DLD1 (cell line): ENCODE results near the gene FOLR3.
"Not testable (repeated sequence)": the region's sequence is repeated elsewhere in the genome, so short reads cannot be mapped to it uniquely, and the experiment has no call there.

ENCODE experiments used
- in situ Hi-C: cut with HindIII; loops from 2 replicates; pipeline ENCODE4 v1.10.0; 2017; ENCODE audit warnings: low sequenced_read_pairs

The FOLR3 gene

DNA sequence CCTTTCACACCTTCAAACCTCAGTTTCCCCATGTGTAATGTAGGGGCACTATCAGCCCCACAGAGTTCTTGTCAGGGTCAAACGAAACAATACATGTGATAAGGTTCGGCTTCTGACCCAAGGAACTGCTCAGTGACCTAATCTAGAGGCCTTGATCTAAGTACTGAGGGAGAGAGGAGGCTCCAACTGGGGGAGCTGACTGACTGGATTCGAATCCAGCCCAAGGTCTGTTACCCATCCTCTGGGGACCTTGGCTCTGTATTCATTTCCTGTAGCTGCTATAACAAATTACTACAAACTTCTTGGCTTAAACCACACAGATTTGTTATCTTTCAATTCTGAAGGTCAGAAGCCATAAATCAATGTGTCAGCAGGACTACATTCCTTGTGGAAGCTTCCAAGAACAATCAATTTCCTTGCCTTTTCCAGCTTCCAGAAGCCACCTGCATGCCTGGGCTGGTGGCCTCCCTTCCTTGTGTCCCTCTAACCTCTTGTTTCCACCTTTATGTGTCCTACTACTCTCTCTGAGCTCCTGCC lies 12.3 kb upstream of the FOLR3 start:
- in situ Hi-C loops: no loop called here

DNA sequence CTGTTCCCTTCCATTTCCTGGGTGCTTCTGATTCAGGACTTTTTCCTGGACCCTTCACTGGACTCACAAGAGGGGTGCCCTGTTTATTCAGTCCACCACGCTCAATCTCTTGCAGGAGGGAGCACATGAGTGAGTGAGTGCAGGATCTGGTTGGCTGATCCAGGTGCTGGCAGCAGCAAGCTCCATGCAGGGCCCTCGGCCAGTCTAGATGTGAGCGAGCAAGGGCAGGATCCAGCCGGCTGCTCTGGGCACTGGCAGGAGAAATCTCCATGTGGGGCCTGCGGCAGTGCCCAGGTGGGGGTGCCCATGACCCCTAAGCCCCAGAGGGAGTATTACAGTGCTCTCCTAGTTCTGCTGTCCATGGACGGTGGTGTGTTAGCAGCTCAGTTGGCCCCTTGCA lies 11.5 kb upstream of the FOLR3 start:
- in situ Hi-C loops: no loop called here

DNA sequence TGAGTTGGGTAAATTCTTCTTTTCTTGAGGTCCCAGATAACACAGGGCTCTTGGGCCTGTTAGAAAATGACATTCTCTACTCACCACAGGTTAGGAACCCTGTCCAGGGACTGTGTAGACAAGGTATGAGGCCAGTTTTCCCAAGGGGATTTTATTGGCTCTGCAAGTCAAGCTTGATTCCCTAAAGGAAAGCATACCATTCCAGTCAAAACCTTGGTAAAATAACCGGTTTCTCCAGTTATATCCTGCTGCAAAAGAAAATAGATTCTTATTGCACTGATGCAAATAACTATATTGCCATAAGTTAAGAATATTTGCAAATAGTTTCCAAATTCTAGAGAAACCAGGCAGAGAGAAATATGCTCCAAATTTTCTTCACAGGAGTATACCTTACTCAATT lies 9.6 kb upstream of the FOLR3 start:
- in situ Hi-C loops: no loop called here

DNA sequence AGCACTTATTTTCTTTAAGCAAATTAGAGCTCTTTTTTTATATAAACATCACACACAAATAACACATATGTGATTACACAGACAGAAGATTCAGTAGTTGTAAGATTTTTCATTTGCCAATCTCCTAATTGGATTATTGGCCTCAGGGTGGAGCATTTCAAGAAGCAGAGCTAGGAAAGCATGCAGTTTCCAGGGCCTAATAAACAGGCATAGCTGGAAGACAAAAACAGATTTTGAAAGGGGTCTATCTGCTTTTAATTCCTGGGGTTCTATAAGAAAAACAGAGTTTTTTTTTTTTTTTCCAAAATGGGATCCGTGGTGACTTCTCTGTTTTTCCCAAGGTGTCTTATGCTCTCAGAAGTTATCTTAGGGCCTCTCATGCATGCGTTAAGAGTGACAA lies 7.6 kb upstream of the FOLR3 start:
- in situ Hi-C loops: no loop called here

DNA sequence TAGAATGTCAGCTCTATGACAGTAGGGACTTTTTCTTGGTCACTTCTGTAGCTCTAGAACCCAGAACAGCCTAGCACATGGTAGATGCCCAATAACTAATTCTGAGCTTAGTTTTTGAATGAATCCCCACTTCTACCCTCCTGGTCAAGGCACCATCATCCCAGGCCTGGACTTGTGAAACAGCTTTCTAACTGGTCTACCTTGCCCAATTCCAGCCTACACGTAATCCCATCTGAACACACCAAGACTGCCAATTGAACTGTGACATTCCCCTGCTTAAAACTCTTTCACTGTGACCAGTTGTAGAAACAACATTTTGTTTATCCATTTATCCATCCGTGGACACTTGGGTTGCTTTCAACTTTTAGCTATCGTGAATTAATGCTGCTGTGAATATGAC lies 6.1 kb upstream of the FOLR3 start:
- in situ Hi-C loops: no loop called here

DNA sequence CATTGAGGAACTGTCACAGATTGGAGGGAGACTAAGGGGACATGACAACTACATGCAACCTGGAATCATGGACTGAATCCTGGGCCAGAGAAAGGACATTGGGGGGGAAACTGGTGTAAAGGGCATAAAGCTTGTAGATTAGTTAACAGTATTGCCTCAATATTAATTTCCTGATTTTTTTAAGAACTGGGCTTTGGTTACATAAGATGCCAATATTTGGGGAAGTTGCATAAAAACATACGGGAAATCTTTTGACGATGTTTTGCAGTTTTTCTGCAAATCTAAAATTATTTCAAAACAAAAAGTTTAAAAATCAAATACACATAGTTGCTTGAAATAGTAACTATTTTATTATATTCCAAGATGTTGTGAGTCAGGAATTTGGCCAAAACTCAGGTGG lies 2.9 kb upstream of the FOLR3 start:
- in situ Hi-C loops: no loop called here

DNA sequence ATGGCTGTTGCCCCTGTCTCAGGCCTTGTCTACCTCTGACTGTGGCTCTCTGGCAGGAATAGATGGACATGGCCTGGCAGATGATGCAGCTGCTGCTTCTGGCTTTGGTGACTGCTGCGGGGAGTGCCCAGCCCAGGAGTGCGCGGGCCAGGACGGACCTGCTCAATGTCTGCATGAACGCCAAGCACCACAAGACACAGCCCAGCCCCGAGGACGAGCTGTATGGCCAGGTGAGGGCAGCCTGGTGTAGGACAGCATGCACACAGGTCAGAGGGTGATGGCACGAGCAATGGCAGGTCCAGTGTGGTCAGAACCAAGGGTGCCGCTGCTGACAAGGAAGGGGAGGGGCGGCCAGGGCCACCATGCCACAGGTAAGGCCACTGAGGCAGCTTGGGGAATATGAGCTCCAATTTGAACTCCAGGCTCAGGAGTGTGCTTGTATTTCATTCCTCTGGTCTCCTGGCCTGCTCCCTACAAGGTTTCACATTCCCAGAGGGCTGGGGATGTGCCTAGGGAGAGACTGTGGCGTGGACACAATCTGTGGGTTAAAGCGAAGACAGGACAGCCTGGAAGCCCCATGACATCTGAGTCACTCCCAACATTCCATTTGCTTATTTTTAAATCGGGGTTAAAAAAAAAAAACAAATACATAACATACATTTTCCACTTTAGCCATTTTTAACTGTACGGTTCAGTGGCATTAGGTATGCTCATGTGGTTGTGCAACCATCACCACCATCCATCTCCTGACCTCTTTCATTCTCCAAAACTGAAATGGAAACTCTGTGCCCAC lies 562 bp downstream of the FOLR3 start:
- in situ Hi-C loops: no loop called here

DNA sequence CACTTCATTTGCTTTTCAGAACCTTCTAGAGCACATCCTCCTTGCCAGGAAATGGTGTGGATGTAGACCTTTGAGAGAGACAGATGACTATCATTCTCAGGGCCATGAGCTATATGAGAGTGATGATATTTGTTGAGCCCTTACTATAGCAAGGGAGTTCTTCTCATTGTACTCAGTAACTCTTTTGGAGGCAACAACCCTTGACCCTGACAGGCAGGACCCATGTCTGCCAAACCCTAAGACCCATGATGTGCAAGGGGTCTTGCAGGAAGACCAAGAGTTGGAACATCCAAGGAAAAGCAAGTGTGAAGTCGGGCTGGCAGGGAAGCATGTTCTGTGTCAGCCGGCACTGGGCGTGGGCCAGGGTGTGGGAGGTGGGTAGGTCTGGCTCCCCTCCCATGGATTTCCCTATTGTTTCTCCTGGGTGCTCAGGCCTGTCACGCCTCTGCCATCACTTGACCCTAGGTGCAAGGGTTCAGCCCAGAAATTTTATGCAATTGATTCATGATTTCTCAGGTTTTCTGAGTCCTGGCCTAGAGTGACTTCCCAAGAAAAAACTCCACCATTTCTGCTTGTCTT lies 1.2 kb downstream of the FOLR3 start:
- in situ Hi-C loops: no loop called here

DNA sequence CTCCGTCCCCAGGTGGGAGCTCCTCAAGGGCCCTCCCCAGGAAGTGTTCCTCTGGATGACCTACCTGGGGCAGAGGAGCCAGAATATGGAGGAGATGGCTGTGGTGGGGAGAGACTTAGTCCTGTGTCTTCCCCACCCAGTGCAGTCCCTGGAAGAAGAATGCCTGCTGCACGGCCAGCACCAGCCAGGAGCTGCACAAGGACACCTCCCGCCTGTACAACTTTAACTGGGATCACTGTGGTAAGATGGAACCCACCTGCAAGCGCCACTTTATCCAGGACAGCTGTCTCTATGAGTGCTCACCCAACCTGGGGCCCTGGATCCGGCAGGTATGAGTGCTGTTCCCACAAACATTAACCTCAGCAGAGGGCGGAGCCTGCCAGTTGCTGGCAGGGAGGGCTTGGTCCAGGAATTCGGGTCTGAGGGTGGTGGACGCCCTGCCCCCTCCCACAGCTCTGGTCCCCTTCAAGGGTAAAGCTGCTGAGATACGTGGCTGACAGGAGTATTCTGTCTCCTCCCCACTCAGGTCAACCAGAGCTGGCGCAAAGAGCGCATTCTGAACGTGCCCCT lies 3.4 kb downstream of the FOLR3 start:
- in situ Hi-C loops: no loop called here

DNA sequence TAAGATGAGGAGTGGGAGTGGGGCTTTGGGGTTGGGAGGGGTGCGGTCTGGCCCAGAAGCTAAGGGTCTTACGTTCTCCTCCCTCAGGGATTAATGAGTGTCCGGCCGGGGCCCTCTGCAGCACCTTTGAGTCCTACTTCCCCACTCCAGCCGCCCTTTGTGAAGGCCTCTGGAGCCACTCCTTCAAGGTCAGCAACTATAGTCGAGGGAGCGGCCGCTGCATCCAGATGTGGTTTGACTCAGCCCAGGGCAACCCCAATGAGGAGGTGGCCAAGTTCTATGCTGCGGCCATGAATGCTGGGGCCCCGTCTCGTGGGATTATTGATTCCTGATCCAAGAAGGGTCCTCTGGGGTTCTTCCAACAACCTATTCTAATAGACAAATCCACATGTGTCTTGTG lies 4.0 kb downstream of the FOLR3 start:
- in situ Hi-C loops: no loop called here

DNA sequence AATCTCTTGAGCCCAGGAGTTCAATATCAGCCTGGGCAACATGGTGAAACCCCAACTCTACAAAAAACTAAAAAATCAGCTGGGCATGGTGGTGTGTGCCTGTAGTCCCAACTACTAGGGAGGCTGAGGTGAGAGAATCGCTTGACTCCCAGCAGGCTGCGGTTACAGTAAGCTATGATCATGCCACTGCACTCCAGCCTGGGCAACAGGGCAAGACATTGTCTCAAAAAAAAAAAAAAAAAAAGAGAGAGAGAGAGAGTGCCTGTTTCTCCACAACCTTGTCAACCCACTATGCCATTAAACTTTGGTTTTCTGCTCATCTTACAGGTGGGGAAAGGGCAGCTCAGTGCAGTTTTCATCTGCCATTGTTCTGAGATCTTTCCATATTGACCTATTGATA lies 5.1 kb downstream of the FOLR3 start:
- in situ Hi-C loops: no loop called here

DNA sequence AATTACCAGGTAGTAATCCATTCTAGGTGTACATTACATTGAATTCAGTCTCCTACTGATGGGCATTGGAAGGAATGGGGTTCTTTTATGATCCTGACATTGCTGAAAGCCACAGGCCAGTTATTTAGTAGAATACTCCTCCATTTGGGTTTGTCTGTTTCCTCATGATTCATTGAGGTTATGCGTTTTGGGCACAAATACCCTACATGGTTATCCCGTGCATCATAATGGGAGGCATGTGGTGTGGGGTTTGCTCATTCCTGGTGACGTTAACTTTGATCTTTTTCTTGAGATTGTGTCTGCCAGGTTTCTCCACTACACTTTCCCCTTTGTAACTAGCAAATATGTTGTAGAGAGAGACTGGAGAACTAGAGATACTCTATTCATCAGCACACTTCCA lies 5.5 kb downstream of the FOLR3 start:
- in situ Hi-C loops: no loop called here

DNA sequence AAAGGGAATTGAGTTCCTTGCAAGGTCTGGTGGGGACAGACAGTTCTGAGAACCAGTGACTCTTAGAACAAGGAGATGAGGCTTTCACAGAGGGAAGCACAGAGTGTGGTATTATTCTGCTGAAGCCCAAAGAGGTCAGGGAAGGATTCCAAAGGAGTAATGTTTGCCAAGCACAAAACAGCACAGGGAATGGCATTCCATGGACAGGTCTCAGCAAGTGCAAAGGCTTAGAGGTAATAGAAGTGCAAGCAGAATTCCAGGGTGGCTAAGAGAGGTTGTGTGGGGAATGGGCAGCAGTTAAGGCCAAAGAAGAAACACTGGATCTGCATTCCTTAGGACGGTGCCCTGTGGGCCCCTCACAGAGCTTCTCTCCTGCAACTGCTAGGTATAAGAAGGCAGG lies 6.6 kb downstream of the FOLR3 start:
- in situ Hi-C loops: not testable (repeated sequence)

DNA sequence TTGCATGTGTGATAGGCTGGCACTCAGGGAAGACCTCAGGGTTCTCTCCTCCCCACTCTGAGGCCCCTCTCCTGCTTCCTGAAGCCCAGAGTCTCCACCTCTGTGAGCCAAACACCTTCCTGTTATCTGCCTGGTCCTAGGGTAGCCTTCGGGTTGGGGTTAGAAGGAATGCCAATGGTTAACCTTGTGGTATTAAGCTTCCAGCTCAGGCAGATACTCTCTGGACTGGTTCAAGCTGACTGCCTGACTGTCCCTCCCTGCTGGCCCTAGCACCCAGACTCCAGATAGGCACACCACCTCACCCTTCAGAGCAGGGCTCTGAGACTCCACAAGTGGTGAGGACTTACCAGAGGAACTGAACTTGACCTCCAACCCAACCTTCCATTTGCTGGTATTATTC lies 7.0 kb downstream of the FOLR3 start:
- in situ Hi-C loops: not testable (repeated sequence)

DNA sequence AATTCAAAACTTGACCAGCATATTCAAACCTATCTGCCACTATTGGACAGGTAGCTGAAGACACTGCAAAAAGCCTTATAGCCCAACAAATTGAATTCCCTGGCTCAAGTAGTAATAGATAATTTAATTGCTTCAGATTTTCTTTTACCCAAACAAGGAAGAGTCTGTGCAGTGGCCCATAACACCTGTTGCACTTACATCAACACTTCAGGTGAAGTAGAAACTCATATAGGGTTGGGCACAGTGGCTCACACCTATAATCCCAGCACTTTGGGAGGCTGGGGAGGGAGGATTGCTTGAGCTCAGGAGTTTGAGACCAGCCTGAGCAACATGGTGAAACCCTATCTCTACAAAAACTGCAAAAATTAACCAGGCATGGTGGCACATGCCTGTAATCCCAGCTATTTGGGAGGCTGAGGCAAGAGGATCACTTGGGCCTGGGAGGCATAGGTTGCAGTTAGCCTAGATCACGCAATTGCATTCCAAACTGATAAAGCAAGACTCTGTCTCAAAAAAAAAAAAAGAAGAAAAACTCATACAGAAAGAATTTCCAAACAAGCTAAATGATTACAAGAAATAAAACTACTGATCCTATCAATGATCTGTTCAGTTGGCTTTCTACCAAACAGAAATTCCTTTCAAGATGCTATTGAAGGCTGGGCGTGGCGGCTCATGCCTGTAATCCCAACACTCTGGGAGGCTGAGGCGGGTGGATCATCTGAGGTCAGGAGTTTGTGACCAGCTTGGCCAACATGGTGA lies 9.5 kb downstream of the FOLR3 start:
- in situ Hi-C loops: no loop called here

DNA sequence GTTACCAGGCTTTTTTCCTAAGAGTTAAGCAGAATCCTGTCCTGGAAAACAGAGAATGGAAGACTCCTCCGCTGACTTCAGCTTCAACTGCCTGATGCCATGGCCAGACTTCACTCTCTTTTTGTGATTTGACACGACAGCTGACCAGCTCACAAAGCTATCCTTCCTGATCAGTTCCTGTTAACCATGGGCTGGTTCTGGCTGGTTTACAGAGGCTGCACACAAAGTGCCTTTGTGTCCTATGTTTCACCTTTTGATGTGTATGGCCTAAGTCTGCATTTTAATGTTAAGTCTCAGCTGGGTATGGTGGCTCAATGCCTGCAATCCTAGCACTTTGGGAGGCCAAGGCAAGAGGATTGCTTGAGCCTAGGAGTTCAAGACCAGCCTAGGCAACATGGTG lies 11.1 kb downstream of the FOLR3 start:
- in situ Hi-C loops: no loop called here

DNA sequence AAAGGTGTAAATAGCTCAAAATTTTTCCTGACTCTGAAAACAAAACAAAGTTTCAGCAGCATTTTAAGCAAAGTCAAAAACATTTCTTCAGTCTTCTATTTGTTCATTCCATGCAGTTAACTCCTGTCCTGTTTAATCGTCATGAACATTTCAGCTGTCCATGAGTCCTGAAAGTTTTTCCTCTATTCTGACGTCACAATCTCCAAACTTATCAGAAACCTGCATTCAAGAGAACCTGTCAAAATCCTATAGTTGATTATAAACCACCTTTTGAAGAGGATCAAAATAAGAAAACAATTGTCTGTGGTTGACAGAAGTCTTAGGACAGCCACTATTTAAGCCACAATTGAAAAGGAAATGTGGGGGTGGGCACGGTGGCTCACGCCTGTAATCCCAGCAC lies 15.4 kb downstream of the FOLR3 start:
- in situ Hi-C loops: no loop called here

DNA sequence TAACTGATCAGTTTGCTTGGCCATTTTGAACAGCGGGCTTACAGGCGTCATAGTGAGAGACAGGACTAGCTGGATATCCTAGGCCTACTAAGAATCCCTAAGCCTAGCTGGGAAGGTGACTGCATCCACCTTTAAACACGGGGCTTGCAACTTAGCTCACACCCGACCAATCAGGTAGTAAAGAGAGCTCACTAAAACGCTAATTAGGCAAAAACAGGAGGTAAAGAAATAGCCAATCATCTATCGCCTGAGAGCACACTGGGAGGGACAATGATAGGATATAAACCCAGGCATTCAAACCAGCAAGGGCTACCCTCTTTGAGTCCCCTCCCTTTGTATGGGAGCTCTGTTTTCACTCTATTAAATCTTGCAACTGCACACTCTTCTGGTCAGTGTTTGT lies 18.3 kb downstream of the FOLR3 start:
- in situ Hi-C loops: not testable (repeated sequence)

DNA sequence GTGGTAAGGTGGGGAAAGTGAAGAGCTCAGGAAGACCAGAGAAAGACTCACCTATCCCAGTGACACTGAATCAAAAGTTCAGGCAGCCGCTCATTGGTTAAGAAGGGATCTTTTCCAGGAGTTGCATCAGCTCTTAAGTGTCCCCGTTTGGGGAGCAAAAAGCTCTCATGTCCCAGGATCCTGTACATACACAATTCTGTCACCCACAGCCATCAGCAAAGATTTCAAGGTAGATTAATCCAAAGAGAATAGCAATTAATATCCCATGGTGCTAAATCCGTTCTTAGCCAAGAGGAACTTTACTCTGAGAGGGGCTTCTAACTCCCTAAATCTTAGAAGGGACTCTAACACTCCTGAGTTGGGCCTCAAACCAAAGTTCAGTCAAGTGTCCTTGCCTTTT lies 19.3 kb downstream of the FOLR3 start:
- in situ Hi-C loops: no loop called here

DNA sequence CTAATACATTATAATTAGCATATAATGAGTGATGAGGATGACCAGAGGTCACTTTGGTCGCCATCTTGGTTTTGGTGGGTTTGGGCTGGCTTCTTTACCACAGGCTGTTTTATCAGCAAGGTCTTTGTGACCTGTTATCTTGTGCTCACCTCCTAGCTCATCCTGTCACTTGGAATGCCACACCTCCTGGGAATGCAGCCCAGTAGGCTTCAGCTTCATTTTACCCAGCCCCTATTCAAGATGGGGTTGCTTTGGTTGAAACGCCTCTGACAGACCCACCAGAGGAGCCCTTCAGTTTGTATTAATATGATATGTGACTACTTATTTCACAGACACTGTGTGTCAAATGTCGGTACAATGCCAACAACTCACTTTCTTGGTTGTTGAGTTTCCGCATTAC lies 20.2 kb downstream of the FOLR3 start:
- in situ Hi-C loops: no loop called here

DNA sequence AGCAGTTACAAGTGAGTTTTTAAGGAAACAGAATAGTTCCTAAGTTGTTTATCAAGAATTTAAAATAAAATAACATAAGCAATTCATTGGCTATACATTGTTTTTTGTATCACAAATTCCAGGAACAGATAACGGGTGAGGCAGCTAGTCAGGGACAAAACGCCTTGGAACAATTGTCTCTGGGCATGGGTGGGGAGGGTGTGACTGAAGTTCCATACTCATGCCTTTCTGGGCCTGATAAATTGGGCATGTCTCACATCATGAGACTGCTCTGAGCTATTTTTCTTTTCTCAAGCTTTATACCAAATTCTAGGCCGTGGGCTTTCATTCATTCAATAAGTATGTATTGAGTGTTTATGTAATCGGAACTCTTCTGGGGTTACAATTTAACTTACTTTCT lies 21.6 kb downstream of the FOLR3 start:
- in situ Hi-C loops: no loop called here

DNA sequence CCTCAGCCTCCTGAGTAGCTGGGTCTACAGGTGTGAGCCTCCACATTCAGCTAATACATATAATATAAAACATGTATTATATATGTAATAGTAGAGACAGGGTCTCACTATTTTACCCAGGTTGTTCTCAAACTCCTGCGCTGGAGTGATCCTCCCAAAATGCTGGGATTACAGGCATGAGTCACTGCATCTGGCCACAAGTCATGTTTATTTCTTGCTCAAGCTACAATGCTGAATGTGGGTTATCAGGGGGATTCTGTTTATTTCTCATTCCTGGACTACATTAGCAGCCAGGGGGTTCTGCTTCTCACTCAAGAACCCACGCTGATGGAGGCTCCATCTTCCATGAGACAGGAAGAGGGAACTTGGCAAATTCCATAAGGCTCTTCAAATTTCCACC lies 24.8 kb downstream of the FOLR3 start:
- in situ Hi-C loops: no loop called here
